Amniotic stem cell (primary cell): Measurements from ENCODE around the gene PSMG4.

ENCODE experiments used
- DNase-seq: peaks from one replicate; lab custom pipeline; 2025; lab: John Stamatoyannopoulos, UW

Gene PSMG4

GRCh38 chr6:3309391-3310050 is 50.8 kb downstream of the PSMG4 start:
- no peak for DNase-seq

GRCh38 chr6:3310051-3310448 is 51.3 kb downstream of the PSMG4 start:
- DNase-seq, result no peak

- DNase-seq, result no peak
These were observed 52.0 kb downstream of the PSMG4 start for GRCh38 chr6:3310703-3311102.

- DNase-seq, result no peak
These were observed 53.1 kb downstream of the PSMG4 start for GRCh38 chr6:3311826-3312225.

GRCh38 chr6:3312604-3313231 is 54.0 kb downstream of the PSMG4 start:
- DNase-seq, result no peak

- DNase-seq, result no peak
These were observed 55.4 kb downstream of the PSMG4 start for GRCh38 chr6:3314176-3314575.

- DNase-seq, result no peak
These were observed 56.1 kb downstream of the PSMG4 start for GRCh38 chr6:3314621-3315467.

GRCh38 chr6:3315841-3316240 is 57.1 kb downstream of the PSMG4 start:
- no peak for DNase-seq

- DNase-seq, result no peak
These were observed 57.6 kb downstream of the PSMG4 start for GRCh38 chr6:3316331-3316730.

- DNase-seq, result no peak
These were observed 58.1 kb downstream of the PSMG4 start for GRCh38 chr6:3316818-3317217.
